ENCODE data around the gene POLR3F. TPM values are rescaled to one million over a fixed set of nuclear protein-coding genes. Genes with fewer than 3 reads are reported as not detected.
"Not testable (repeated sequence)": the region's sequence is repeated elsewhere in the genome, so short reads cannot be mapped to it uniquely, and the experiment has no call there.

The POLR3F gene
- total and polyA plus RNA-seq, 10 donors, result 6.7 to 12.0 (median 7.7) TPM

DNA sequence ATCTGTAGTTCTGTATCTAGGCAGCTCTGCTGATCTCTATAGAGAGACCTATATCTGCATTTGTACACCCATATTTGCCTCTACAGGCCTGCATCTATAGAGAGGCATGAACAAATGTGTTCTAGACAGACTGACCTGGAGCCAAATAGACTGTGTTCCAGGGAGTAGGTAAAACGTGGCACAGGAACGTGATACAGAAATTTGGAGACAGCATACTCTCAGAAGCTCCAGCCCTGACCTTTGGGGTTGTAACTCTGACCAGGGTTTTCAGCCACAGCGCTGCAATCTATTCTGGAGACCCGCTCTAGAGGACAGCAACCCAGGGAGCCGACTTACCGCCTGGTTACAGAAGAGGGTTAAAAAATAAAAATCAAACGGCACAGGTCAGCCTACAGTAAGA, 28.9 kb downstream of the POLR3F start:
- Histone ChIP-seq H3K4me3 (peak overlapping the region in 7 of 8 donors; percentile 44 to 86 (median 73)), H3K27ac (no peak overlapping the region), H3K4me1 (peaks cover 7 to 31% (median 18%) of the 10 kb centered on the region in 6 donors), H3K9me3 (no peaks in the 10 kb centered on the region), H3K36me3 (peaks cover 0 to 27% (median 20%) of the 10 kb centered on the region in 6 donors), H3K27me3 (replicated peaks in 1 of 7) (no peaks in the 10 kb centered on the region)
- intact Hi-C loops (cut with DNase I; ENCODE audit: low total_unique reads), result no loop called here
- no peak for DNase-seq
- TF ChIP-seq POLR2AphosphoS5 (IDR thresholded peaks at IDR 0.05), result no peak
- TF ChIP-seq POLR2A (IDR thresholded peaks at IDR 0.05), result no peak
- TF ChIP-seq CTCF (IDR thresholded peaks at IDR 0.05 in 8 of 11, conservative IDR thresholded peaks at IDR 0.05 in 3 of 11), result no peak
- 39 to 47% (median 42%) methylated on average over 7 of the region's 7 CpGs for WGBS, 5 donors

- peak in 1 of 3 donors; percentile 22 for TF ChIP-seq POLR2A (IDR thresholded peaks at IDR 0.05)
- TF ChIP-seq CTCF (IDR thresholded peaks at IDR 0.05 in 8 of 11, conservative IDR thresholded peaks at IDR 0.05 in 3 of 11), result no peak
- peak; percentile 83 to 88 (median 85) for TF ChIP-seq POLR2AphosphoS5 (IDR thresholded peaks at IDR 0.05)
- peaks cover 0 to 19% (median 13%) of the 10 kb centered on the region in 6 donors for H3K36me3 ChIP-seq
- peaks cover 7 to 31% (median 18%) of the 10 kb centered on the region in 6 donors for H3K4me1 ChIP-seq
- H3K4me3 ChIP-seq, result peak within 1 kb of the TSS; percentile 44 to 86 (median 72)
- intact Hi-C loops (cut with DNase I; ENCODE audit: low total_unique reads), result no loop called here
- no peaks in the 10 kb centered on the region for H3K27me3 ChIP-seq (replicated peaks in 1 of 7)
- no peaks in the 10 kb centered on the region for H3K9me3 ChIP-seq
- DNase-seq, result peak; percentile 97
- WGBS, 5 donors, result 0 to 4% (median 3%) methylated on average over 23 to 31 of the region's 31 CpGs
- peak within 1 kb of the TSS; percentile 24 to 80 (median 66) for H3K27ac ChIP-seq
These were observed 29.8 kb downstream of the POLR3F start, which contains the start of gene RBBP9 for GRCh38 chr20:18496740-18497592. TSS of gene RBBP9 (minus strand) at chr20:18497225. CDS start at chr20:18497167, 58 bp downstream.

- H3K4me3 ChIP-seq, result peak overlapping the region in 3 of 8 donors; percentile 72 to 84 (median 75)
These were observed 30.4 kb downstream of the POLR3F start for GRCh38 chr20:18497603-18498002.

DNA sequence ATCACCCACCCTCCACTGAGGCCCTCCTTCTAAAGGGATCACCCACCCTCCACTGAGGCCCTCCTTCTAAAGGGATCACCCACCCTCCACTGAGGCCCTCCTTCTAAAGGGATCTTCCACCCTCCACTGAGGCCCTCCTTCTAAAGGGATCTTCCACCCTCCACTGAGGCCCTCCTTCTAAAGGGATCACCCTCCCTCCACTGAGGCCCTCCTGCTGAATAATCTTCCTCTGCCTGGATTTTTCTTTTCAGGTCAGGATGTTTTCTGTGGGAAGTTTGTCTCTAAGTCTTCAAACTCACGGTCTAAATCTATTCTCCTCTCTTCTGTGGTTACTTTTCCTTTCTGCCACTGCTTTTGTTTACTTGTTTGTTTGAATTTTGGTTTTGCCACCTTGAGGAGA, 34.5 kb downstream of the POLR3F start:
- WGBS, 5 donors, result 59 to 81% (median 79%) methylated on average over 1 of the region's 1 CpG
- not testable (repeated sequence) for DNase-seq, H3K27ac ChIP-seq, H3K4me3 ChIP-seq, H3K9me3 ChIP-seq, H3K36me3 ChIP-seq
- intact Hi-C loops (cut with DNase I; ENCODE audit: low total_unique reads), result loop anchor here (10.0 kb wide), 1 partner anchor 63 kb away; the partner anchor contains the start of gene SMIM26
- Histone ChIP-seq H3K4me1 (peaks cover 2 to 14% (median 8%) of the 10 kb centered on the region in 6 donors), H3K27me3 (replicated peaks in 1 of 7) (peaks cover 0 to 19% (median 0%) of the 10 kb centered on the region in 7 donors)

More at GRCh38 chr20:18497603-18498002, 30.4 kb downstream of the POLR3F start:
- 94 to 97% (median 97%) methylated on average over 3 of the region's 3 CpGs for WGBS, 5 donors
- Histone ChIP-seq H3K27ac (peak overlapping the region in 7 of 8 donors; percentile 24 to 80 (median 69)), H3K4me1 (peaks cover 7 to 31% (median 18%) of the 10 kb centered on the region in 6 donors), H3K36me3 (peaks cover 0 to 13% (median 11%) of the 10 kb centered on the region in 6 donors), H3K27me3 (replicated peaks in 1 of 7) (peaks cover 0 to 2% (median 0%) of the 10 kb centered on the region in 7 donors), H3K9me3 (no peaks in the 10 kb centered on the region)
- DNase-seq, result no peak
- intact Hi-C loops (cut with DNase I; ENCODE audit: low total_unique reads), result no loop called here
- TF ChIP-seq POLR2AphosphoS5 (IDR thresholded peaks at IDR 0.05) (no peak), POLR2A (IDR thresholded peaks at IDR 0.05) (no peak), CTCF (IDR thresholded peaks at IDR 0.05 in 8 of 11, conservative IDR thresholded peaks at IDR 0.05 in 3 of 11) (no peak)

Measured in spleen (tissue), 11 donors.